Endothelial cell (in vitro differentiated cells): ENCODE results near the gene CDKAL1. TPM values are rescaled to one million over a fixed set of nuclear protein-coding genes. Genes with fewer than 3 reads are reported as not detected.

ENCODE experiments used
- DNase-seq: peaks from one replicate; pipeline ENCODE4 v3.0.0; 2021; ENCODE audit warnings: low spot score
- H3K27ac Mint-ChIP-seq: one replicate; pipeline ENCODE4 v1.8.0; 2021; ENCODE audit warnings: mixed read lengths, inconsistent platforms; ENCODE audit not compliant: unreplicated experiment
- H3K27me3 Mint-ChIP-seq: one replicate; pipeline ENCODE4 v1.8.0; 2021; ENCODE audit warnings: mild to moderate bottlenecking, moderate library complexity, mixed read lengths, inconsistent platforms; ENCODE audit not compliant: unreplicated experiment
- H3K36me3 Mint-ChIP-seq: one replicate; pipeline ENCODE4 v1.8.0; 2021; ENCODE audit warnings: mild to moderate bottlenecking, low read depth, mixed read lengths, inconsistent platforms; ENCODE audit not compliant: unreplicated experiment
- H3K4me1 Mint-ChIP-seq: one replicate; pipeline ENCODE4 v1.8.0; 2021; ENCODE audit warnings: mild to moderate bottlenecking, mixed read lengths, inconsistent platforms; ENCODE audit not compliant: unreplicated experiment
- H3K4me3 Mint-ChIP-seq: one replicate; pipeline ENCODE4 v1.8.0; 2021; ENCODE audit warnings: mild to moderate bottlenecking, mixed read lengths, inconsistent platforms; ENCODE audit not compliant: unreplicated experiment
- H3K9me3 Mint-ChIP-seq: one replicate; pipeline ENCODE4 v1.8.0; 2021; ENCODE audit warnings: mixed read lengths, inconsistent platforms; ENCODE audit not compliant: unreplicated experiment
- total RNA-seq: library from RNA; stranded (reverse); fragmentation: NEBNext Ultra II Directional; extraction: Animal tissue kit (Norgen Biotek cat#: 25700); gene quantifications from one replicate; pipeline ENCODE4 v1.2.1, GENCODE V29; 2021; ENCODE audit not compliant: unreplicated experiment
- TF ChIP-seq, protein P1 (sequence below): fragments of 200-600 bp; sonication (generic); IDR thresholded peaks from one replicate; pipeline ENCODE4 v1.5.0; 2021; ENCODE audit warnings: antibody characterized with exemption; ENCODE audit not compliant: unreplicated experiment

Gene CDKAL1
- total RNA-seq, 1 donor from 2014 or later, result 43.9 TPM

DNA sequence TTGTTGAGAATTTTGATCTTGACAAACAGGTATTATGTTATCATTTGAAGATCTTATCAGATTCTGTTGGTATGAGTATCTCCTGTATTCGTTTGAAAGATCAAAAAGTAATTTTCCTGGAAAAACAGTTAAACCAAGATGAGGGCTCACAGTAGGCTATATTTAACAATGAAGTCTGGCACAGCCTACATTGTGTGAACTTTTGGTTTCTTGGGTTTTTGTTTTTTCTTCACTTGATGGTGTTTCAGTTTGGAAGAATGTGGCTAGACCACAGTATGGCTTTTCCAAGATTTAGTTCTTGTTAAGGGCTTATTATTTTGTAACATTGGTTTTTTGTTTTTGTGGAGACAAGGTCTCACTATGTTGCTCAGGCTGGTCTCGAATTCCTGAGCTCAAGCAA, 306.4 kb downstream of the CDKAL1 start:
- H3K4me3 Mint-ChIP-seq, result no peak overlapping the region
- no peak for DNase-seq
- peaks cover 3% of the 10 kb centered on the region for H3K27me3 Mint-ChIP-seq
- H3K36me3 Mint-ChIP-seq, result no peaks in the 10 kb centered on the region
- no peaks in the 10 kb centered on the region for H3K9me3 Mint-ChIP-seq
- peaks cover 28% of the 10 kb centered on the region for H3K4me1 Mint-ChIP-seq
- no peak overlapping the region for H3K27ac Mint-ChIP-seq
- TF ChIP-seq, protein P1, sequence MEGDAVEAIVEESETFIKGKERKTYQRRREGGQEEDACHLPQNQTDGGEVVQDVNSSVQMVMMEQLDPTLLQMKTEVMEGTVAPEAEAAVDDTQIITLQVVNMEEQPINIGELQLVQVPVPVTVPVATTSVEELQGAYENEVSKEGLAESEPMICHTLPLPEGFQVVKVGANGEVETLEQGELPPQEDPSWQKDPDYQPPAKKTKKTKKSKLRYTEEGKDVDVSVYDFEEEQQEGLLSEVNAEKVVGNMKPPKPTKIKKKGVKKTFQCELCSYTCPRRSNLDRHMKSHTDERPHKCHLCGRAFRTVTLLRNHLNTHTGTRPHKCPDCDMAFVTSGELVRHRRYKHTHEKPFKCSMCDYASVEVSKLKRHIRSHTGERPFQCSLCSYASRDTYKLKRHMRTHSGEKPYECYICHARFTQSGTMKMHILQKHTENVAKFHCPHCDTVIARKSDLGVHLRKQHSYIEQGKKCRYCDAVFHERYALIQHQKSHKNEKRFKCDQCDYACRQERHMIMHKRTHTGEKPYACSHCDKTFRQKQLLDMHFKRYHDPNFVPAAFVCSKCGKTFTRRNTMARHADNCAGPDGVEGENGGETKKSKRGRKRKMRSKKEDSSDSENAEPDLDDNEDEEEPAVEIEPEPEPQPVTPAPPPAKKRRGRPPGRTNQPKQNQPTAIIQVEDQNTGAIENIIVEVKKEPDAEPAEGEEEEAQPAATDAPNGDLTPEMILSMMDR, result no peak

DNA sequence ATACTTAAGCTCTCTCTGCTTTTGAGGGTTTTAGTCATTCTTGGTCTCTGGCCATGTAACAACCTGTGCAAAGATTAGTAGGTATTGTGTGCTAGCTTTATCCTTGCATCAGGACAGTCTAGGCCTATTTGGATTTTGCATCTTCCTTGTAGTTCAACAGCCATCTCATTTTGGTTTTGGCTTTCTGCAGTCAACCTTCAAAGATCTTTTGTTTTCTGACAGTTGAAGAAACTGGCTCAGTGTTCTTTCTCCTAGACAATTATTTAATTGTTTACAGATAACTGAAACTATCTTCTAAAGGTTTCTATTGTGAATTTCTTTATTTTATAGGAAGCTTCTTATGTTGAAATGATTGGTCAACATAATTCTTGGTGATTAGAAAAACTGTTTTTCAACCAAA, 307.5 kb downstream of the CDKAL1 start:
- H3K4me1 Mint-ChIP-seq, result peaks cover 28% of the 10 kb centered on the region
- H3K9me3 Mint-ChIP-seq, result no peaks in the 10 kb centered on the region
- no peak overlapping the region for H3K27ac Mint-ChIP-seq
- no peaks in the 10 kb centered on the region for H3K36me3 Mint-ChIP-seq
- no peak overlapping the region for H3K4me3 Mint-ChIP-seq
- peaks cover 3% of the 10 kb centered on the region for H3K27me3 Mint-ChIP-seq
- TF ChIP-seq, protein P1, result no peak
- no peak for DNase-seq

DNA sequence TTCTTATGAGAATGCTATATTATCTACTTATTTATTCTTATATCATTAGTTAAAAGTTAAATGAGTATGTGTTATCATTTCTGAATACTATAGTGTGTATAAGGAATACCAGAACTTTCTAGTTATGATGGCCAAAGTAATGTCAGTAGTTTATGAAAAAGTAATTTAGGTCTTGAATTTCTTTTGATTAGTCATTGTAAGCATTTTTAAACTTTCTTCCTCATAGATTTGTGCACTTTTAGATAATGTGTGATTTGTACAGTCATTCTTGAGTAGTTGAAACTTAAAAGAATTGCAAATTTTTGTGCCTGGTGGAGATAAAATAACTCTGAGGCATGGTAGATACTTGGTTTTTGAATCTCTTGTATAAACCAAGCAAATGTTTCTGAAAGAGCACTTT, 311.3 kb downstream of the CDKAL1 start:
- DNase-seq, result no peak
- Mint-ChIP-seq H3K27ac (no peak overlapping the region), H3K9me3 (no peaks in the 10 kb centered on the region)

DNA sequence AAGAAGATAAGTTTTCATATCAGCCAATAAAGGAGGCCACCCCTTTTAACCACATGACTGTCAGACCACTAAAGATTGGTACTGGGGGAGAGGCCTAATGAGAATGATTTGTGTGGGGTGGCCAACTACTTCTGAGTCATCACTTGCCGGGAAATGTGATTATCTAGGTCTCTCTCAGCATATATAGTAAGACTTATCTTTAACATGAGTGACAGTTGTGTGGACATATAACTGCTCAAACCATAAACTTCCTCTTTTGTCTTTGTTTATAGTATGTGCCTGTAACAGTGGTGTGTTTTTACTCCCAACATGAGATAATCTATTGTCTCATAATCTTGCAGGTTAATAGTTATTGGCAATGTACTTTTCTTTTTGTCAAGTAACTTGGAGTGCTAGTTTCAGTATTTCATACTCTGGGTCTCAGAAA, 312.4 kb downstream of the CDKAL1 start:
- Mint-ChIP-seq H3K27ac (no peak overlapping the region), H3K36me3 (no peaks in the 10 kb centered on the region), H3K9me3 (no peaks in the 10 kb centered on the region), H3K27me3 (peaks cover 2% of the 10 kb centered on the region), H3K4me1 (peaks cover 13% of the 10 kb centered on the region), H3K4me3 (no peak overlapping the region)
- DNase-seq, result no peak
- TF ChIP-seq, protein P1, result no peak

More for the DNA sequence above, 311.3 kb downstream of the CDKAL1 start:
- Mint-ChIP-seq H3K36me3 (no peaks in the 10 kb centered on the region), H3K27me3 (peaks cover 2% of the 10 kb centered on the region), H3K4me3 (no peak overlapping the region), H3K4me1 (peaks cover 10% of the 10 kb centered on the region)
- TF ChIP-seq, protein P1, result no peak

DNA sequence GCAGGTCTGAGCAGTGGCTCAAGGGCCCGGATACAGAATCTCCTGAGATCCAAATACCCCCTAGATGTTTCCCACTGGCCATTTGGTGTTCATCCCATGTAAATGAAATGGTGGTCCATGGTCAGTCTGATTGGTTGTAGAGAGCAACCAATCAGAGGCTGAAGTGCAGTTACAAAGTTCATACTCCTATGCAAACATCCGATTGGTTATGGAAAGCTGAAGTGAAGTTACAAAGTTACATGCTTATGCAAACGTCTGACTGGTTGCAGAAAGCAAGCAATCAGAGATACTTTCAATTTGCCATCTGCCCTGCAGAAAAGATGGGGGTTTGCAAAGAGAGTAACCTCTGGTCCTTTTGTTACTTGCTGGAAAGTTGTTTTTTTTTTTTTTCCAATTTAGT, 313.6 kb downstream of the CDKAL1 start:
- no peak overlapping the region for H3K27ac Mint-ChIP-seq
- no peaks in the 10 kb centered on the region for H3K36me3 Mint-ChIP-seq
- no peaks in the 10 kb centered on the region for H3K9me3 Mint-ChIP-seq
- no peak overlapping the region for H3K4me3 Mint-ChIP-seq
- TF ChIP-seq, protein P1, result no peak
- H3K27me3 Mint-ChIP-seq, result peaks cover 2% of the 10 kb centered on the region
- no peak for DNase-seq
- peaks cover 13% of the 10 kb centered on the region for H3K4me1 Mint-ChIP-seq
